Heart left ventricle (tissue), 13 donors: ENCODE results near the gene F13B.

ENCODE experiments used
- CTCF ChIP-seq, 12 donors: fragments of 200-600 bp; sonication (generic) in 4 of 12; IDR thresholded peaks; one replicate each; pipeline versions ENCODE4 v1.5.0 to v1.8.0; 2018 to 2022; ENCODE audit warnings: antibody characterized with exemption in 12 of 12, mild to moderate bottlenecking in 5 of 12
- POLR2A ChIP-seq, 2 donors: fragments of 450-650 bp; IDR thresholded peaks; one replicate each; pipeline ENCODE4 v1.6.1; 2017; ENCODE audit warnings: antibody characterized with exemption in 2 of 2, mild to moderate bottlenecking in 2 of 2, moderate library complexity in 2 of 2
- donor health status: ischemic (EF 13 %, LVEDD 7.1; RV severe dilation, severe dysfunction).
- donor health status: DM: no; HTN: yes; CAD: no.
- donor health status: DM: no; HTN: no; CAD: no.
- donor health status: ischemic (EF 25% LVEDD 6.9; RV normal size, moderate dysfunction).
- donor health status: ischemic (EF 25% LVEDD 5.7; RV mildly dilated, moderate dysfunction).
- donor health status: ischemic (EF 35%, LVEDD 5.7; RV mildly dilated, moderate dysfunction).
- donor health status: nonischemic (EF 11% LVEDD 7.7; RV severe dilation, severe dysfunction).
- donor health status: DM: yes; HTN: yes; CAD: no.
- donor health status: PGD.
- donor health status: ischemic (EF 29% LVEDD 5.4; RV normal size, mild dysfunction).
- donor health status: nonischemic (EF 23%, LVEDD 6.1; RV moderate dilation, normal function).

DNA sequence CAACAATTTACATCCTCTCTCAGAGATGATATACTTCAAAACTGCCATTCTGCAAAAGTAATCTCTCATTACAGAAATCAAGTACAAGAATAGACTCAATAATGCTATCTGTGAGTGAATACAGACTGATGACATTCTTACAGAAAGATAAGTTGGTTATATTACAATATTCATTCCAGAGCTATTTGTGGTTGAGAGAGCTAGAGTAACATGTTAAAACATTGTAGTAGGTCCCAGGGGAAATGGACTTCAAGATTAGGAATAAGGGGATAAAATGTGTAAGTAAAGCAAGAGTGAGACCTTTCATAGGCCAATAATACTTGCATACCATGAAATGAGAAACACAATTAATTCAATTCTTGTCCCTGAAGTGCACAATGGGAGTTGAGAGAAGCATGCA, 1.5 kb downstream of the F13B start:
- TF ChIP-seq CTCF (IDR thresholded peaks at IDR 0.05) (no peak), POLR2A (IDR thresholded peaks at IDR 0.05) (no peak)
